ENCODE data around the gene AAMDC.

AAMDC gene

DNA sequence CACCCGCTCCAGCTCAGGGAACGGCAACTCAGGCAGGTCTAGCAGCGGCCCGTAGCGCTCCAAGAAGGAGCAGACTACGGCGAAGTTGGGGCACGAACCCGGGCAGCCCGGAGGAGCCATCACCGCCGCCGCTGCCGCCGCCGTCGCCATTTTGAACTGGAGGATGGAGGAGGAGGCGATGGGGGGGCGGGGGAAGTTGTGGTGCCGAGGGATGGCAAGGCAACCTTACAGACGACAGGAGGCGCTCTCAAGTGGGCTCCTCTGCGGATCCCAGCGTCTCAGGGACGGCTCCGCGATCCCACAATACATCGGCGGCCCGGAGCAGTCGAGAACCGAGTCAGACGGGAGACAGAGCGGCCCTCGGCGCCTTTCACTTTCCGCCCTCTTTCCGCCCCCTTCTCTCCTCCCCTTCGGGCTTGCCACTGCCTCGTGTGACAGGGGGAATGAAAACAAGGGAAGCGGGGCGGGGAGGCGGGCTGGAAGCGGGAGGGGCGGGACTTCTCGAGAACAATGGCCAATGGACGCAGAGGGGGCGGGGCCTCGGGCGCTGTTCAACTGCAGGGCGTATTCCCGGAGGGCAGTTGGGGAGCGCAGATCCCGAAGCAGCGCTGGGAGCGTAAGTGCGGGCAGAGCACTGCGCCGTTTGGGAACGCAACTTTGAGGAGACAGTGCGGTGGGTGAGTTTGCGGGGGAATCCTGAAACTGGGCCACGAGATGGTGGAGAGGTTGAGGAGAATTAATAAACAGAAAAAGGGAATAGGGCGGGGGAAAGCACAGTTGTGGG lies at the start of gene AAMDC, which contains the start of gene RSF1:
TSS of gene AAMDC (plus strand) at position 580 of the 784 bp plus-strand sequence. CDS start 21,353 bp downstream, outside the sequence.
TSS of gene RSF1 (minus strand) at position 158 of the 784 bp plus-strand sequence. CDS start at position 150, 8 bp downstream.
- peak; percentile 100 for DNase-seq

DNA sequence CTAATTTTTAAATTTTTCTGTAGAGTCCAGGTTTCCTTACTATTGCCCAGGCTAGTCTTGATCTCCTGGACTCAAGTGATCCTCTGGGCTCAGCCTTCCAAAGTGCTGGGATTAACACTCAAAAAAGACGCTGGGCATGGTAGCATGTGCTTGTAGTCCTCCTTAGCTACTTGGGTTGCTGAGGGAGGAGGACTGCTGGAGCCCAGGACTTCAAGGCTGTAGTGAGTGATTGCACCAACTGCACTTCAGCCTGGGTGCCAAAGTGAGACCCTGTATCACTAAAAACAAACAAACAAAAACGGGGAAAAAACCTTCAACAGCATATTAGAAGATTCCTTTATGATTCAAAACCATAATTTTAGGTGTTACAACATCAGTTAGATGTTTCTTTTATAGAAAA lies 45.0 kb upstream of the AAMDC start:
- DNase-seq: no peak

DNA sequence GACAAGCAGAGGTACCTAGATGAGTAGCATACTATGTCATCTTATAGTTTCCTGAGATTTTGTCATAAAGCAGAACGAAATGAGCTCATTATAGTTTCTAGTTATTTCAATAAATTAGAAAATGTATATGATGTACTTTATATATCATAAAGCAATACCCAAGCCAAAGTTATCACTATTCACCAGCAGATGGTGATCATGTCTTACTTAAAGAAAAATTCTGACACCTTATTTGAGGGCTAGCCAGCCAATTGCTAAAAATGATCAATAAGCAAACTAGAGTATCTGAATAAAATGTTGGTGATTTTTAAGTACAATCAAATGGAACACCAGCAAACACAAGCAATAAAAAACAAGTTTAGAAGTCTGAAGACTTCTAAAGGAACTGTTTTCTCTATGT lies 44.5 kb upstream of the AAMDC start:
- DNase-seq: peak; percentile 88

DNA sequence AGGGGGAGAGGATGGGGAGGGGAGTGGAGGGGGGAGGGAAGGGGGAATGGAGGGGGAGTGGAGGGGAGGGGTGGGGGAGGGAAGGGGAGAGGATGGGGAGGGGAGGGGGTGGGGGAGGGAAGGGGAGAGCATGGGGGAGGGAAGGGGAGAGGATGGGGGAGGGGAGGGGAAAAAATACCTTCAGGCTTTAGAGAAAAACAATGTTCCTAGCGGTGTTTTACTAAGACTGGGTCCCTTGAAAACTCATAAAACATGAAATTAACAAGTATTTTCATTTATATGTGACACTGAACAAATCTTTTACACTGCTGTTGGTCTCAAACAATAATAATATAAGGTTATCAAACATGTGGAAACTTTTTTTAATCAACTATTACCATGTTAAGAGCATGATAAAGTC lies 42.8 kb upstream of the AAMDC start:
- no peak for DNase-seq

DNA sequence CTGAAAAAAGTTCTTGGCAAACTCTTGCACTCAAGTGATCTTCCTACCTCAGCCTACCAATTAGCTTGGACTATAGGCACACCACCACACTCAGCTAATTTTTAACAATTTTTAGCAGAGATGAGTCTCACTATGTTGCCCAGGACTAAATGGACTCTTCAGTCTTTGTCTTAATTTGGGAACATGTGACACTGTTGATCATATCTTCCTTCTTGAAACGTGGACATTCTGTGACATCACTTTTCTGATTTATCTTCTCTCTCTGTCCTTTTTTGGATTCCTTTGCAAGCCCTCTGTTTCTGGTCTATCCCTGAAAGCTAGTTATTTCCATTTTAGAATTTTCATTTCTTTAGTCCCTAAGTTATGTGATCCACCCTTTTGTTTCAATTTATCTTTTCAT lies 42.4 kb upstream of the AAMDC start:
- peak; percentile 73 for DNase-seq

DNA sequence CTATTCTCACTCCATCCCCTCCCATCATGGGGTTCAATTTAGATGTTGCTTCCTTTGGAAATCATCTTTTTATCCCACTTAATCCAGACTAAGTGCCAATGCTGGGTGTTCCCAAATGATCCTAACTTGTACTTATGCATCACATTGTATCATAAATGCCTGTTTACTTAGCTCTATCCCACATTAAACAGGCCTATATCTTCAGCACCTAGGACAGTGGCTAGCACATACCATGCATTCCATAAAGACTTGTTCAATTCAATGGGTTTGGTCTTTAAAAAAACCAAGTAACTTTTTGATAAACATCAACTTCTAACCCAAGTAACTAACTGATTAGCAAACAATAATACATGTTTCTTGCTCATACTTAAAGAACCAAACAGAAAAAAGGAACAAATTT lies 41.0 kb upstream of the AAMDC start:
- peak; percentile 72 for DNase-seq

DNA sequence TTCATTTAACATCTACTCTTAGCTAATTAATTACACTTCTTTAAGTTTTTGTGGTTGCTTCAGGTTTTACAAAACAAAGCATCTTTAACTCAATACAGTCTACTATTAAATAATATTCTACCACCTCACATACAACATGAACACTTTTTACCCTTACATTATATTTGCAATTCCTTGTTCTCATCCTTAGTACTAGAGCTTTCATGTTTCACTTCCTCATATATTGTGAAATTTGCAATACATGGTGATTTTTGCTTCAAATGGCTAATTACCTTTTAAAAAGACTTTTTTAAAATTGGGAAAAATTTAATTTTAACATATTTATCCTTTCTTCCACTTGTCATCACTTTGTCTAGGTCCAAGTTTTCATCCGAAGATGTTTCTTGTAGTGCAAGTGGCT lies 37.9 kb upstream of the AAMDC start:
- DNase-seq: no peak

DNA sequence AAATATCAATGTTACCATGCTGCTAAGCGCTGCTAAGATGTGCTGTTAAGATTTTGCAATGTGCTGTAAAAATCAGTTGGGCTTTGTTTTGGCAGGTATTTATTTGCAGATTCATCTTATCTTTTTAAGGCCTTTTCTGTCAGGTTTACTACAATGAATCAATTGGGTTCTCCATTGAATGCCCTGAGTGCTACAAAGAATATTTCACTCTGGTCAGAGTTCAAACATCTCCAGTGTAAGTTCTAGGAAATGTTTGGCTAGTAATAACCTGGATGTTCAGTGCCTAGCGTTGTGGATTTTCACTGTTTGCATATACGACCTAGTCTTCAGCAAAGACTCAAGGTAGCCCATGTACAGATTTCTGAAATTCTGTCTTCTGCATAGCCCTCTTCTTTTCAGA lies 36.4 kb upstream of the AAMDC start:
- DNase-seq: no peak

DNA sequence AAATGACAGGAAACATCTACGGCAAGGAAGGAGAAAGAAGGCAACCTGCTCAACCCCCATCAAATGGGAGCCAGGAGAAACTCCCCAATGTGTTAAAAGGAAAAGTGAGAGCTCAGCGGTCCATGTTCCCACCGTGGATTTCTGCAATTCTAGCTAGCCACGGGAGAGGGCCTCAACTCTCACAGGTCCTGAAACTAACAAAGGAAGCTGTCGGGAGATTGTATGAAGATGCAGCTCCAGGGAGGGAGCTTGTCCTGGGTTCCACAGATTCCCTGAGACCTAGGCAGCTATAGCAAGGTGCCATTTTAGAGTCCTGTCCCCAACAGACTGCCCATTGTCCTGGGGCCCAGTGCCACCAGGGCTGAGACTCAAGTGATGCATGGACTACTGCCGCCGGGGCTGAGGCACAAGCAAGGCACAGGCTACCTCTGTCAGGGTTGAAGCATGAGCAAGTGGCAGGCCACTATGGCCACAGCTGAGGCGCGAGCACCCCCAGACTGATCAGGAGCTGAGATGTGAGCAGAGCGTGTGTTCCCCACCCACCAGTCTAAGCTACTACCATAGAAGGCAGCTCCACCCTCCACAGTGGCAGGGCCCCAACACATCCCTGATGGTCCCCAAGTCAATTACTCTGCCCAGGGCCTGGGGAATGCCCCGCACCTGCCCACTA lies 31.7 kb upstream of the AAMDC start:
- no peak for DNase-seq

DNA sequence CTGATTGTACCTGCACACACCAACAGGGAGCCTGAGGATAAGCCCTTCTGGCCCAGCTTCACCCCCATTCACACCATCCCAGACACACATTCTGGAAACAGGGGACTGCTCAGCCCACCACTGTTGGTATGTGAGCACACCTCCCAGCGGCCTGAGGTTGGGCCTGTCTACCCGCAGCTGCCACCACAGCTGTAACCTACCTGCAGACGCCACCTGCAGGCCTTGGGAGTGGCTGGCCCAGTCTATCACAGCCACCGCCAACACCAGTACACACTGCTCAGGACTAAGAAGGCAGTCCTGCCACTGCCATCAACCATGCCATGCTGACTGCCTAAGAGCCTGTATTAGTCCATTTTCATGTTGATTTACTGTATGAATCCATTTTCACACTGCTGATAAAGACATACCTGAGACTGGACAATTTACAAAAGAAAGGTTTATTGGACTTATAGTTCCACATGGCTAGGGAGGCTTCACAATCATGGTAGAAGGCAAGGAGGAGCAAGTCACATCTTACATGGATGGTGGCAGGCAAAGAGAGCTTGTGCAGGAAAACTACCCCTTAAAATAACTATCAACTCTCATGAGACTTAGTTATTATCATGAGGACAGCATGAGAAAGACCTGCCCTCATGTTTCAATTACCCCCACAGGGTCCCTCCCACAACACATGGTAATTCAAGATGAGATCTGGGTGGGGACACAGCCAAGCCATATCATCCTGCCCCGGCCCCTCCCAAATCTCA lies 31.0 kb upstream of the AAMDC start:
- no peak for DNase-seq

DNA sequence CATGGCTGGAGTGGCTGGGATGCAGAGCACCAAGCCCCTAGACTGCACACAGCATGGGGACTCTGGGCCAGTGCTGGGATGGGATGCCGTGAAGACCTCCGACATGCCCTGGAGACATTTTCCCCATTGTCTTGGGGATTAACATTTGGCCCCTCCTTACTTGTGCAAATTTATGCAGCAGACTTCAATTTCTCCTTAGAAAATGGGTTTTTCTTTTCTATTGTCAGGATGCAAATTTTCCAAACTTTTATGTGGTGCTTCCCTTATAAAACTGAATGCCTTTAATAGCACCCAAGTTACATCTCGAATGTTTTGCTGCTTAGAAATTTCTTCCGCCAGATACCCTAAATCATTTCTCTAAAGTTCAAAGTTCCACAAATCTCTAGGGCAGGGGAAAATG lies 29.6 kb upstream of the AAMDC start:
- no peak for DNase-seq

DNA sequence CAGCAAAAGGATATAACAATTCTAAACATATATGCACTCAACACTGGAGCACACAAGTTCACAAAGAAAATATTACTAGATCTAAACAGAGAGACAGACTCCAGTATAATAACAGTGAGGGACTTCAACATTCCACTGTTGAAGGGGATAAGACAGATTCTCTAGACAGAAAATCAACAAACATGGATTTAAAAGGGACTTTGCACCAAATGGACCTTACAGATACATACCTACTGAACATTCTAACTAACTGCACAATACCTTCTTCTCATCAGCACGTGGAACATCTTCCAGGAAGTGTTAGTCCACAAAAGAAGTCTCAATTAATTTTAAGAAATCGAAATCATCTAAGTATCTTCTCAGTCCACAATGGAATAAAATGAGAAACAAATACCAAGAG lies 27.0 kb upstream of the AAMDC start:
- DNase-seq: no peak

DNA sequence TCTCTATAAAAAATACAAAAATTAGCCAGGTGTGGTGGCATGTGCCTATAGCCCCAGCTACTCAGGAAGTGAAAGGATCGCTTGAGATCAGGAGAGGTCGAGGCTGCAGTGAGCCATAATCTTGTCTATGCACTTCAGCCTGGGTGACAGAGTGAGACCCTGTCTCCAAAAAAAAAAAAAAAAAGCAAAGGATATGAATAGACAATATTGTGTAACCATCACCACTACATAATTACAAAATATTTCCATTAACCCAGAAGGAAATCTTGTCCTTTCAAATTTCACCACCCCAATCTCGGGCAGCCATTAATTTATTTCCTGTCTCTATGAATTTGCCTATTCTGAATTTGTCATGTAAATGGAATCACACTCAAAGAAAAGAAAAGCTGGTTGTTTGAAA lies 21.6 kb upstream of the AAMDC start:
- no peak for DNase-seq

DNA sequence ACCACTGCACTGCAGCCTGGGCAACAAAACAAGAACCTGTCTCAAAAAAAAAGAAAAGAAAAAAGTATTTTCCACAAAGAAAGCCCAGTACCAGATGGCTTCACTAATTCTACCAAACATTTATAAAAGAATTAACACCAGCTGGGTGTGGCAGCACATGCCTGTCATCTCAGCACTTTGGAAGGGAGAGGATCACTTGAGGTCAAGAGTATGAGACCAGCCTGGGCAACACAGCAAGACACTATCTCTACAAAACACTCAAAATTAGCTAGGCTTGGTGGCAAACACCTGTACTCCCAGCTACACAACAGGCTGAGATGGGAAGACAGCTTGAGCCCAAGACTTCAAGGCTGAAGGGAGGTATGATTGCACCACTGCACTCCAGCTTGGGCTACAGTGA lies 20.5 kb upstream of the AAMDC start:
- DNase-seq: no peak

DNA sequence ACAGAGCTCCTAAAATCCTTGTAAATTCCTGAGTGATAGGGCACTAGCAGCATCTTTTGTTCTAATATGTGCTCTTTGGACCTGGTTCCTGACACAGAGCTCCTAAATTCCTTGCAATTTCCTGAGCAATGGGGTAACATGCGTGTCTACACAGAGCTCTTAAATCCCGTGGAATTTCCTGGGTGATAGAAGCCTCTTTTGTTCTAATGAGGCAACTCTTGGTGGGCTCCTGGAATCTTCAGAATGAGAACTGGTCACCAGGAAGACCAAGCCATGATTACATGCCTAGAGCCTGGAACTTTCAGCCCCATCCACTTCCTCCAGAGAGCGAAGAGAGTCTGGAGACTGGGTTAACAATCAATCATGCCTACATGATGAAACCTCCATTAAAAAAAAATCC lies 19.5 kb upstream of the AAMDC start:
- no peak for DNase-seq

DNA sequence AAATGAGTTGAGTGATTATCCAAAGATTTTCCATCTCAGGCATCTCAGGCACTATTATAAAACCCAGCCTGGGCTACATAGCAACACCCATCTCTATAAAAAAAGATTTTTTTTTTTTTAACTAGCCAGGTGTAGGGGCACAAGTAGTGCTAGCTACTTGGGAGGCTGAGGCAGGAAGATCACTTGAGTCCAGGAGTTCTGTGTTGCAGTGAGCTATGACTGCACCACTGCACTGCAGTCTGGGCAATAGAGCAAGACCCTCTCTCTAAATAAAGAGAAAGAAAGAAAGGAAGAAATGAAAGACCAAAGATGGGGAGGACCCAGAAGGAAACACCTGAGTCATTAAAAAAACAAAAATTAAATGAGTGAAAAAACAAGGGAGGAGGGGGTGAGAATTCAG lies 14.5 kb upstream of the AAMDC start:
- no peak for DNase-seq

DNA sequence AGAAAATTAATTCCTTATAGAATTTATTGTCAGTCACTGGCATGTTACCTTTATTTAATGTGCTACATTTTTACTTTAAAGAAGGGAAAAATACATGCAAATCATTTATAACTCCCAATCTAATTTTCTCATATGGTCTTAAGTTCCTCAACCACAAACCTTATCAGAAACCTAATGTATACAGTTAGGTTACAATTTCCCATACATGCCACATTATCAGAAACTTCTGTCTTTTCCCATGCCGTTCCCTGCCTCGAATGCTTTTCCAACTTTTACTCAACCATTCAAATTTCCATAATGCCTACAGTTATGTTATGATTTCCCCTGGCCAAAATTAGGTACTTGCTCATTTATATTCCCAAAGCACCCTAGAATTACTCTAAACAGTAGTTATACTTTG lies 14.0 kb upstream of the AAMDC start:
- DNase-seq: peak; percentile 76

DNA sequence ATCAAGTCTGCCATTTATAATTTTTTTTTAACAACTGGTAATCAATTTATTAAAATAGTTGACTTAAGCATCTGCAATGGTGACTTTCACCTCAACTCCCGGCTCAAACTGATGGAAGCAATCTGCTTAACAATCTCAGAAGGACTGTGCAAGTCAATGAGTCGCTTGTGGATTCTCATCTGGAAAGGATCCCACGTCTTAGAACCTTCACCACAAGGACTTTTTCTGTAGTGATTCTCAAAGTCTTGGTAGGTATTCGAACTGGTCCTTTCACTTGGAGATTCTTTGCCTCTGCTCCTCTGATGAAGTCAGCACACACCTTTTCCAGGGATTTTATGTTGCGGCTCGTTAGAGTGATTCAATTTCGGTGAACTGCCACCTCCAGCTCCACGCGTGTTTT lies 7.7 kb upstream of the AAMDC start:
- DNase-seq: no peak

DNA sequence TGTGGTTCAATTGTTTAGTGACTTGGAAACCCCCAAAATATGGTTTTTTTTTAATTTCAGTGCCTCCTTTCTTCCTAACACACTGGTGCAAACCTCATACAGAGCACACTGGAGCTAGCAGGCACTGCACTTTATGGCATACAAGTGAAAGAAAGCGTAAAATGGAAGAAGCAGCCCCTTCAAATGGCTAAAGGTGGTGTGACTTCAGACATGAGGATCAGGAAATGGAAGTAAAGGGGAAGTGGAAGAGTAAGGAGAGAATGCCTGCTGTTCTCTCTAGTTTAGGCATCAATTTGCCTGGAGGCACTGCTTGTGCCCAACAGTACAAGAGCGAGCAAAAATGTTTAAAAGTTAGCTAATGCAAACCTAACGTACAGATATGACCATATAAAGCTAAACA lies 6.1 kb upstream of the AAMDC start:
- peak; percentile 60 for DNase-seq

DNA sequence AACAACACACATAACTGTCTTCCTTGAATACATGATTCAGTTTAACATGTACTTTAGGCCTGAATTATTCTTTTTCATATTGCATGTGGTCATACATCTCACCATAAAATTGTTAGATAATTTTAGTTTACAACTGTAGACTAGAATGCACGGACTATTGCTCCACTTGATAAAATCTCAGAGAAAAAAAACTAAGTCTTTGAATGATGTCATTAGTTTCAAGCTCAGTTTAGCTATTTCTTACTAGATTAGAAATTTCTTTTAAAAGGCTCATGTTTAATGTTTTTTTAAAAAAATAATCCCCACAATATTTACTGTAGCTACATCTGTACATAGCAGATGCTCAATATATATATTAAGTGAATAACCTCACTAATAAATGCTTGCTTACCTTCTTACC lies 5.5 kb upstream of the AAMDC start:
- no peak for DNase-seq

DNA sequence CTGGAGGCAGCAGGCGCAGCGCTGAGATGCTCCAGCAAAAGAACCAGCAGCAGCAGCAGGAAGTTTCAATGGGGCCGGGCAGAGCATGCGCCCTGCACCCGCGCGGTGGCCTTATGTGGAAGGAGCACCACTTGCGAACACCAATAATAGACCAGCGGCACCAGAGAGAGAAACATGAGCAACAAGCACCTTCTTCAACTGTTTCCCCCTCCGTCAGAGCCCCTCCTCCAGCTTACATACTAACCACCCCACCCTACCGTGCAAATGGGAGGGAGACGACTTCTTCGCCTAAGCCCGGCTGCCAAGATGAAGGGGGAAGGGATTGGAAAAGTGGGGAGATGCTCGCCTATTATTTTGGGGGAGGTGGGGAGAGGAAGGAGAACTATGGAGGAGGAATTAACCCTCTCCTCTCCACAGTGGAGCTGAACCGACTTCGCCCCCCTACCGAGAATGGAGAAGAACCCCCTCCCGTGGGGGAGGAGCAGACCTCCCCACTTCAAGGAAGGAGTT lies 1.5 kb upstream of the AAMDC start:
- peak; percentile 99 for DNase-seq

DNA sequence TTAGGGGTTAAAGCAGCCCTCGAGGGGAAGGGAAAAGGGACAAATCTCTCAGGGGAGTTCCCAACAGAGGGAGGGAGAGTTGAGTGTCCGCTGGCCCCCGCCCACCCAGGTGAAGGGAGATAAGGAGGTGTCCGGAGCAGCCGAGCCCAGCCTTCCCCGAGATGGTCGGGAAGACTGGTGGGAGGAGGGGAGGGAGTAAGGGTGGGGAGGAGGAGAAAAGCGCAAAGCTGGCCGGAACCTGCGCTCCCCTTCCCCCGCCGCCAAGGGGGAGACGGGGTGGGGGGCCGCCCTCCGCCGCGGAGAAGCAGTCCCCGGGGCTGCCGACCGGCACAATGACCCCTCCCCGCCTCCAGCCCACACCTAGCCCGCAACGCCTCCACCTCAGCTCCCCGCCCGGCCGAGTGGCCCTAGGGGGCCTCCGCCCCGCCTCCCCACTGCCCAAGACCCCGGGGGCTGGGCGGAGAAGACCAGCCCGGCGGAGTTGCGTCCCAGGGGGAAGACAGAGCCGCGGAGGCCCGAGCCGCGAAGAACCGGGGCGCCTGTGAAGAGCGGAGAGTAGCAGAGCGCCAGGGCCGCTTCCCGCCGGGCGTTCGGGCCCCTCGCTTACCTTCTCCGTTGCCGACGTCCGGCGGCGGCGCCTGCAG lies 901 bp upstream of the AAMDC start:
- peak; percentile 97 for DNase-seq

DNA sequence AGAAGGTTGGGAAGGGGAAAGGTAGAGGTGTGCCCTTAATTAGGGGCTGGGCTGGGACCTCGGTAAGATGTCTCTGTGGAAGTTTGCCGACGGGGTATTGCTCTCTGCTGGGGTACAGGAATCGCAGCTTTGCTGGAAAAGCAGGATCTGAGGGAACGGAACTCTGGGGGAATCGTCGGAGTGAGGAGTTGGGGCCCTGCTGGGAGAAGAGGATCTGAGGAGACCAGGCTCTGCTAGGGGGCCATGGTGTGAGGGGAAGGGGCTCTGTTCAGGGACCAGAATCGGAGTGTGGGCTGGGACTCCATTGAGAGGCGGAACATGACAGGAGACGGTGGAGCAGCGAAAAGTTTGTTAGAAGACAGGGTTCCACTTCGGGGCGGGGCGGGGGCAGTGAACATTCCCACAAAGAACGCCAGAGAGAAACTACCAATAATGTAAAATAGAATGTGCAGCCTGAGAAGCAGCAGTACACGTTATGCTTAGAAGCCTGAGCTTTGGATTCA lies 456 bp downstream of the AAMDC start:
- peak; percentile 86 for DNase-seq

Measured in OCI-M1 (cell line).